H1 (cell line): ENCODE data around the gene MAPKAP1. TPM values are rescaled to one million over a fixed set of nuclear protein-coding genes. Genes with fewer than 3 reads are reported as not detected.

Experiments
- TAF7 ChIP-seq: optimal IDR thresholded peaks from 2 replicates; pipeline ENCODE3; 2011; ENCODE audit warnings: low read depth, mild to moderate bottlenecking, inconsistent platforms, low read length, moderate library complexity, borderline replicate concordance
- polyA plus RNA-seq, 7 experiments: library from polyadenylated mRNA; depleted of rRNA in 3 of 7; stranded (reverse) in 5 of 7; unstranded in 2 of 7; fragments of >200 nt in 5 of 7; fragments of 200-250 nt in 2 of 7; gene quantifications; 1 replicate in 5 of 7; 2 replicates in 1 of 7; 4 replicates in 1 of 7; pipeline versions ENCODE4 v1.2.1 to v1.2.3, GENCODE V29; 2011 to 2013; ENCODE audit warnings: missing spikeins in 2 of 7, mixed read lengths in 2 of 7
- total RNA-seq: library from RNA; stranded (reverse); fragmentation: NEBNext Ultra II Directional; extraction: Animal tissue kit (Norgen Biotek cat#: 25700); gene quantifications from 2 replicates; pipeline ENCODE4 v1.2.1, GENCODE V29; 2021

Gene MAPKAP1
- total and polyA plus RNA-seq, 2 of the 8 experiments (the other 6 are each of a cell fraction or from before 2014, with no cell fraction given): 79.2 to 140 TPM

- TF ChIP-seq TAF7: no peak
These were observed 115.8 kb downstream of the MAPKAP1 start (continued) for GRCh38 chr9:125591245-125591644.
